Caco-2 (cell line): Measurements from ENCODE around the gene SNX32. TPM values are rescaled to one million over a fixed set of nuclear protein-coding genes. Genes with fewer than 3 reads are reported as not detected.

Experiments
- BruUV-seq: library from RNA; stranded (reverse); fragments of 400-500 nt; replicated peaks from 2 replicates; lab custom pipeline; 2021; lab: Mats Ljungman, UMichigan
- CTCF ChIA-PET: fragments of 300-600 bp; sonication (Branson Sonifier 250); formaldehyde crosslinking; loops from one replicate; lab custom pipeline; 2022; ENCODE audit warnings: antibody characterized with exemption; lab: Charles Lee
- POLR2A ChIA-PET: fragments of 300-600 bp; sonication (Branson Sonifier 250); formaldehyde crosslinking; loops from one replicate; lab custom pipeline; 2022; ENCODE audit warnings: antibody characterized with exemption; lab: Charles Lee
- DNase-seq, 2 experiments: peaks; one replicate each; pipeline versions ENCODE4 v3.0.0 to v3.0.0-alpha.2; 2020 to 2022
- H3K27me3 ChIP-seq: replicated peaks from 2 replicates; pipeline ENCODE4 v1.6.0; 2011; ENCODE audit warnings: low read length; ENCODE audit not compliant: control insufficient read depth, insufficient read depth
- H3K36me3 ChIP-seq: 2 replicates; pipeline ENCODE4 v1.5.1; 2011; ENCODE audit warnings: low read length; ENCODE audit not compliant: control insufficient read depth, insufficient read depth
- H3K4me1 ChIP-seq: fragments of 250-450 bp; sonication (Bioruptor Pico); 2 replicates; pipeline ENCODE4 v1.5.1; 2020; ENCODE audit warnings: mild to moderate bottlenecking
- H3K4me3 ChIP-seq: 2 replicates; pipeline ENCODE4 v1.5.1; 2011; ENCODE audit warnings: low read depth, mild to moderate bottlenecking, control low read depth, low read length
- H3K9me3 ChIP-seq: fragments of 250-450 bp; sonication (Bioruptor Pico); 2 replicates; pipeline ENCODE4 v1.5.1; 2020; ENCODE audit warnings: mild to moderate bottlenecking, moderate library complexity
- H3K27ac Mint-ChIP-seq: one replicate; pipeline ENCODE4 v1.8.0; 2022; ENCODE audit warnings: mixed read lengths; ENCODE audit not compliant: unreplicated experiment
- H3K27me3 Mint-ChIP-seq: one replicate; pipeline ENCODE4 v1.8.0; 2022; ENCODE audit warnings: mixed read lengths; ENCODE audit not compliant: insufficient read depth, unreplicated experiment
- H3K36me3 Mint-ChIP-seq: one replicate; pipeline ENCODE4 v1.8.0; 2022; ENCODE audit warnings: mild to moderate bottlenecking, mixed read lengths; ENCODE audit not compliant: insufficient read depth, unreplicated experiment
- H3K4me1 Mint-ChIP-seq: one replicate; pipeline ENCODE4 v1.8.0; 2022; ENCODE audit warnings: low read depth, mixed read lengths; ENCODE audit not compliant: unreplicated experiment
- H3K4me3 Mint-ChIP-seq: one replicate; pipeline ENCODE4 v1.8.0; 2022; ENCODE audit warnings: mild to moderate bottlenecking, moderate library complexity, mixed read lengths; ENCODE audit not compliant: unreplicated experiment
- H3K9me3 Mint-ChIP-seq: one replicate; pipeline ENCODE4 v1.8.0; 2022; ENCODE audit warnings: mixed read lengths; ENCODE audit not compliant: unreplicated experiment
- intact Hi-C: fragments of 100-400 bp; cut with micrococcal nuclease; formaldehyde crosslinking; loops from one replicate; pipeline ENCODE4 v1.10.0; 2022; ENCODE audit not compliant: unreplicated experiment
- total RNA-seq: library from RNA; stranded (reverse); gene quantifications from 2 replicates; pipeline ENCODE4 v1.2.3, GENCODE V29; 2022
- TF ChIP-seq, protein P1 (sequence below), 2 experiments: fragments of 200-600 bp in 1 of 2; IDR thresholded peaks; 1 replicate in 1 of 2; 2 replicates in 1 of 2; pipeline versions ENCODE4 v1.5.1 to v1.8.0; 2011 to 2022; ENCODE audit warnings: antibody characterized with exemption in 1 of 2, control low read depth in 1 of 2, inconsistent platforms in 1 of 2, low read depth in 1 of 2, low read length in 1 of 2, mild to moderate bottlenecking in 1 of 2, moderate library complexity in 1 of 2; ENCODE audit not compliant: insufficient read depth in 1 of 2, severe bottlenecking in 1 of 2, unreplicated experiment in 1 of 2

Gene SNX32
- total RNA-seq, 1 experiment from 2014 or later, result not detected

DNA sequence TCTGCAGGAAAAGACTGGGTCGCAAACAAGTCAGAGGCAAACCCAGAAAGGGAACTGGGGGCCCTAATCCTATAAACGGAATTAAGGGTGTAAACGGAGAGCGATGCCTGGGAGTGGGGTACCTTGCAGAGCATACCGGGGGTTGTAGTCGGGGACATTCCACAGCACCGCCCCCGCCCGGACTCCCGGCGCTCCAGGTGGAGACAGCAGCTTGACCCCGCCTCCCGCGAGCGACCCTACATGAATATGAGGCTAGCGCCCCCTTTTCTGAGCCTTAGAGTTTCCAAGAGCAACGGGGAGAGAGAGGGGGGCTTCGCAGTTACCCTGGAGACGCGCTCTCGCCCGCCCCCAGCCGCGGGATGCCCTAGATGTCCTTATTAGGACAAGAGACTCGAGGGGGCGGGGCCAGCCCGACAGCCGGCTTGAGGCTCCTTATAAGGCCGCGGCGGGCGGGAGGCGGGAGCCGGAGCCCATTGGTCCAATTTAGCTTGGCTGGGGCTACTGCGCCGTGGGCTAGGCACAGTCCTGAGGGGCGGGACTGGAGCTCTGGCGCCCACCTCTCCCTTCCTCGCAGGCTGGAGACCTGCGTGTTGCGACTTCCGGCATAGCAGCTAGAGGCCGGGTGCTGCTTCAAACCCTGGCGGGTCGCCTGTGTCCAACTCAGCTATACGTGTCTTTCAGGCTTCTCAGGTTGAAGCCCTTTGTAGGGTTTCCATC lies 25.5 kb downstream of the SNX32 start:
- no peaks in the 10 kb centered on the region for H3K27me3 Mint-ChIP-seq
- intact Hi-C loops, result loop anchor here (2.0 to 5.0 kb wide), 2 partner anchors 40 to 207 kb away; no protein-coding TSS in a partner anchor
- no TSS peak for BruUV-seq

DNA sequence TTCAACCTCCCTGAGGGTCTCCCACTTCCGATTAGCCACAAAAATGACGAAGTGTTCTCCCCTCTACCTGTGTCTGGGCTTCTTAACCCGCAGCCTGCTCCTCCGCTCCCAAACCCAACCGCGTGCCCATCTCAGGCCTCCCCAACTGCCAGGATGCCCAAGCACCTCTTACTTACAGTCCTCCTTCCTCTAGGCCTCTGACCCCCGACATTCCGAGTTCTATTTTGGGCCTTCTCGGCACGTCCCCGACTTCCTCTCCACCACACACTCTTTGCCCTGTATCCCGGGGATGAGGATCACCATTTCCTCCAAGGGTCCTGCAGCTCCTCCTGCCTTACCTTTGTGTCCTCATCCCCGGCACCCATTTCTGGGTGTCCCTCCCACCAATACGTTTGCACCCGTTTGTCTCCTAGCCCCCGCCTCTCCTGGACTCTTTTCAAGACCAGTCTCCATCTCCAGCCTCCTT lies 26.1 kb downstream of the SNX32 start:
- ChIA-PET POLR2A (interaction anchor here (0.5 to 3.0 kb wide), 22 partner anchors 9 to 437 kb away, joined by 3 to 43 read pairs (median 6); partner anchors contain the start of genes BANF1, CCDC85B, FIBP and KAT5), CTCF (interaction anchor here (0.5 to 7.7 kb wide), 37 partner anchors 8 to 554 kb away, joined by 3 to 241 read pairs (median 5); partner anchors contain the start of genes BANF1, CCDC85B, CTSW and EIF1AD)
- intact Hi-C loops, result loop anchor here (1.0 to 5.0 kb wide), 4 partner anchors 28 to 208 kb away; partner anchors contain the start of genes BANF1, EIF1AD and FIBP
- H3K36me3 Mint-ChIP-seq, result peaks cover 79% of the 10 kb centered on the region
- H3K4me1 ChIP-seq, result peaks cover 15% of the 10 kb centered on the region
- H3K4me3 Mint-ChIP-seq, result peak overlapping the region; percentile 97
- H3K4me3 ChIP-seq, result peak overlapping the region; percentile 87
- peaks cover 24% of the 10 kb centered on the region for H3K4me1 Mint-ChIP-seq
- TF ChIP-seq, protein P1, sequence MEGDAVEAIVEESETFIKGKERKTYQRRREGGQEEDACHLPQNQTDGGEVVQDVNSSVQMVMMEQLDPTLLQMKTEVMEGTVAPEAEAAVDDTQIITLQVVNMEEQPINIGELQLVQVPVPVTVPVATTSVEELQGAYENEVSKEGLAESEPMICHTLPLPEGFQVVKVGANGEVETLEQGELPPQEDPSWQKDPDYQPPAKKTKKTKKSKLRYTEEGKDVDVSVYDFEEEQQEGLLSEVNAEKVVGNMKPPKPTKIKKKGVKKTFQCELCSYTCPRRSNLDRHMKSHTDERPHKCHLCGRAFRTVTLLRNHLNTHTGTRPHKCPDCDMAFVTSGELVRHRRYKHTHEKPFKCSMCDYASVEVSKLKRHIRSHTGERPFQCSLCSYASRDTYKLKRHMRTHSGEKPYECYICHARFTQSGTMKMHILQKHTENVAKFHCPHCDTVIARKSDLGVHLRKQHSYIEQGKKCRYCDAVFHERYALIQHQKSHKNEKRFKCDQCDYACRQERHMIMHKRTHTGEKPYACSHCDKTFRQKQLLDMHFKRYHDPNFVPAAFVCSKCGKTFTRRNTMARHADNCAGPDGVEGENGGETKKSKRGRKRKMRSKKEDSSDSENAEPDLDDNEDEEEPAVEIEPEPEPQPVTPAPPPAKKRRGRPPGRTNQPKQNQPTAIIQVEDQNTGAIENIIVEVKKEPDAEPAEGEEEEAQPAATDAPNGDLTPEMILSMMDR (IDR thresholded peaks at IDR 0.05; ENCODE audit: insufficient read depth in 1 of 2, low read depth in 1 of 2, low read length in 1 of 2, severe bottlenecking in 1 of 2, unreplicated experiment in 1 of 2), result no peak
- no peaks in the 10 kb centered on the region for H3K9me3 ChIP-seq
- H3K27me3 Mint-ChIP-seq, result no peaks in the 10 kb centered on the region
- peaks cover 5% of the 10 kb centered on the region; the same call in 1 of the 2 replicates for H3K36me3 ChIP-seq
- BruUV-seq, result no TSS peak
- DNase-seq, result no peak
- H3K27me3 ChIP-seq, result no peaks in the 10 kb centered on the region
- no peaks in the 10 kb centered on the region for H3K9me3 Mint-ChIP-seq
- H3K27ac Mint-ChIP-seq, result peak overlapping the region; percentile 95

More for the DNA sequence above, 25.5 kb downstream of the SNX32 start:
- H3K4me1 Mint-ChIP-seq, result peaks cover 30% of the 10 kb centered on the region
- peak overlapping the region; percentile 95 for H3K27ac Mint-ChIP-seq
- DNase-seq, result peak; percentile 98 to 99
- peak overlapping the region; percentile 97 for H3K4me3 Mint-ChIP-seq
- peaks cover 81% of the 10 kb centered on the region for H3K36me3 Mint-ChIP-seq
- H3K9me3 Mint-ChIP-seq, result no peaks in the 10 kb centered on the region
- H3K27me3 ChIP-seq, result no peaks in the 10 kb centered on the region
- H3K9me3 ChIP-seq, result no peaks in the 10 kb centered on the region
- POLR2A ChIA-PET, result interaction anchor here (0.5 to 3.0 kb wide), 23 partner anchors 10 to 437 kb away, joined by 3 to 43 read pairs (median 6); partner anchors contain the start of genes BANF1, CCDC85B, CTSW and FIBP
- H3K36me3 ChIP-seq, result peaks cover 5% of the 10 kb centered on the region; the same call in 1 of the 2 replicates
- TF ChIP-seq, protein P1 (IDR thresholded peaks at IDR 0.05; ENCODE audit: insufficient read depth in 1 of 2, low read depth in 1 of 2, low read length in 1 of 2, severe bottlenecking in 1 of 2, unreplicated experiment in 1 of 2), result peak in 1 of 2 experiments; percentile 31
- CTCF ChIA-PET, result interaction anchor here (0.7 to 7.7 kb wide), 28 partner anchors 8 to 196 kb away, joined by 3 to 241 read pairs (median 5); partner anchors contain the start of genes AP5B1, BANF1, CCDC85B and CTSW
- peaks cover 15% of the 10 kb centered on the region for H3K4me1 ChIP-seq
- H3K4me3 ChIP-seq, result peak overlapping the region; percentile 87
